GM19372 (cell line): ENCODE measurements around the gene ADAMTS9.
A peak's percentile ranks its signal among the peaks of the same experiment; 100 is the strongest.

ENCODE experiments used
- ATAC-seq: cut with Tn5 transposase; IDR thresholded peaks from one replicate; pipeline ENCODE4 v1.9.1; 2021; ENCODE audit warnings: mild to moderate bottlenecking, low read depth, moderate library complexity; ENCODE audit not compliant: unreplicated experiment

ADAMTS9 gene

DNA sequence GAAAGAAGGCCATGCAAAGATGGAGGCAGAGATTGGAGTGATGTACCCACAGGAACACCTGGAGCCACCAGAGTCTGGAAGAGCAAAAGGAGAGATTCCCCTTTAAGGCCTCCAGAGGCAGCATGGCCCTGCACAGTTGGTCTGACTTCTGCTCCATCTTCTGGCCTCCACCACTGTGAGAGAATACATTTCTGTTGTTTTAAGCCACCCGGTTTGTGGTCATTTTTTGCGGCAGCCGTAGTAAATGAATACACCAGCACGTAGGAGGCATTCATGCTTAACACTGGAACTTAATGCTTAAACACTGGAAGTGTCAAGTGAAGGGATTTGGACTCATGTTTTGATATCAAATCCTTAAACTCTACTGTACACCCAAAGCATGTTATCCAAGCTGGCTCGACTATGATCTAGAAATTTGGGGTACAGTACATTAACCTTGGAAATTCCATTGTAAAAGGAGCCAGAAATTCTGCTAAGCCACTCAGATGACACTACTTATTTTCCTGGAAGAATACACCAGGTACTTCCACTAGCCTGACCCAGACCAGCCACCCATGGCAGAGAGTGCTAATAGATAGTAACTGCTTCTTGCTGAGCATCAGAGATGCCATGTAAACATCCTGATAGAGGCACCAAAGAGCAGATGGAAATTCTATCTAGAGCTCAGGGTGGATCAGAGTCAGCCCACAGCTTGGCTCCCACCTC lies 190.9 kb downstream of the ADAMTS9 start:
- no peak for ATAC-seq

DNA sequence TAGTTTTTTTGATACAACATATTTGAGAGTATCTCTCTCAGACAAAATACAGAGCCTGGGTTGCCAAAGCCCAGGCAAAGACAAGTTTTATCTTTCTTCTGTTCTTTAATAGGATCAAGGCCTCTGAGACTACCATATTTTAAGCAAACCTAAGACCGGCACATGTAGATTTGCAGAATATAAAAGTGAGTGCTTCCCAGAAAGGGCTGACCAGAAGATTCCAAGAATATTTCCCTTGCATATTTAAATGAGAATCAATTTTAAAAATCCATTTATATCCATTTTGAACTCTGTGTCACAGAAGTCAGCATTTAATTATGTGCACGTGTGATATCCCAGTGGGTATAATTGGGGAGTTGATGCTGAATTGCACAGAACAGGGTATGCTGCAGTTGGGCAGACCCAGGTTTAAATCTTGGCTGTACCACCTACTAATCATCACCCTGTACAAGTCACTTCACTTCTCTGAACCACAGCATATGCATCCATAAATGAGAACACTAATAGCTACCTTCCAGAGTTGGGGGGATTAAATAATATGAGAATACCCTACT lies 191.9 kb downstream of the ADAMTS9 start:
- no peak for ATAC-seq

DNA sequence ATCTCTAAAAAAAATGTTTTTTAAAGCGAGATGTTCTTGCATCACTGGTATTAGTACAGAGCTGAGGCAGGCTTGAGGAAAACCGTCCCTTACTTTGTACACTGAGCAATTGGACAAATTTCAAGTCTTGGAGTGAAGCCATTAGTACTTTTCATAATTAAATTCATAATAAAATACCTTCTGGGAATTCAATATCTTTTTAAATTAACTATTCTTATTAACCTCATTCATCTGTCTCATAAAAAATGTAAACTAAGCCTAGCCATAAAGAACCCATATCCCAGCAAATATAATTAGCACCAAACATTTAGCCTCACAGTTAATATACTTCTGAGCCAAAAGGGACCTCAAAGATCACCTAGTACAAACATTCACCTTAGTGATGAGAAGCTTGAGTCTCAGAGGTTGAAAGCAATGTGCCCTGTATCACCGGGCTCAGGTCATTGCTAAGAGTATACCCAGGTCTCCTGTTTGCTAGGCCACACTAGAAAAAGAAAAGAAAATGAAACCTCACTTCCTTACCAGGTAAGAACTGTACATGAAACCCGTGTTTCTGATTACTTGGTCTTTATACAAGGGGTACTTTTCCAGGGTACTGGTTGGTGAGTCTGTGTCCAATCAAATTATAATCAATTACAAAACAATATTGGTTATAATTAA lies 192.5 kb downstream of the ADAMTS9 start:
- no peak for ATAC-seq

DNA sequence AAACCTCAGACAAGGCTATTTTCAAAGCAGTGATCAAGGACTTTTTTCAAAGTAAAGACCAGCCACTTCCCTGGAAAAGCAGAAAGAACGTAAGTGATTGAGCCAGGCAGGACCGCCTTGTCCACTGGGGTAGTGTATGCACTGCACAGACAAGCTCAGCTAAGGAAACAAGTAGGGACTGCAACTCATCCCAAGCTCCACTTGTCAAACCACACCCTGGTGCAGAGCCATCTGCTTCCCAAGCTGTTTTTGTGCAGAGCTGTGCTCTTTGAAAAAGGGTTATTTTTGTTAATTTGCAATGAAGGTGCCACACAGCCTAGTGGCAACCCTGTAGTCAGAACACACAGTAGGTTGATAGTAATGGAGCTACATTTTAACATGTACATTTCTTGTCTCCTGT lies 193.3 kb downstream of the ADAMTS9 start:
- ATAC-seq, result no peak

DNA sequence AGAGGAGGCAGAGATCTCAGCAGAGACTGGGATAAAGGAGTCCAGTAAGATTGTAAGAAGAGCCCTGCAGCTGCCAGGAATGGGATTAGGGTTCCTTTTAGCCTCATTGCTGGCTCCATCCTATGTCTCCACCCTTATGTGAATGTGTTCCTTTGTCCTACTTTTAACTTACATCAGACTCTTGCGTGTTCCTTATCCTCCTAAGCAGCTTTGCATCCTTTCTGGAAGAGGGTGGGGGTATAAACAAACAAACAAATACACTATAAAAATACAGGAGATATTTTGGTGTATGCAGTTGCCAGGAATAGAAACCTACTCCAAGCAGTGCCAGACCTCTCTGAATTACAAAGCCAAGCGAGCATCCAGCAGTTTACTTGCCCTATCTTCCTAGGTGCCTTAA lies 194.7 kb downstream of the ADAMTS9 start:
- ATAC-seq, result no peak

DNA sequence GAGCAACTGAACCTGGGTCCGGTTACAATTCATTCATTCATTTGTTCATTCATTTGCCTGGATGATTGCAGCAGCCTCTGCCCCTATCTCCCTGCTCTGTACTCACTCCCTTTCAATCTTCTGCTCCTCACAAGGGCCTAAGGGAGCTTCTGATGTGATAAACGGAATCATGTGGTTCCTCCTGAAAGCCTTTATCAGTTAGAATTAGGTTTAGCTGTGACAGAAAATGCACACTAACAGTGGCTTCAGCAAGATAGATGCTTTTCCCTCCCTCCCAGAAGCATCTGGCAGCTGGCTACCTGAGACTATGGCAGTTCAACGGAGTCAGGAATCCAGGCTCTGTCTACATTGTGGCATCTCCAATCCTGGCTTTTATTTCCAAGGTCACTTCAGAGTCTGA lies 196.0 kb downstream of the ADAMTS9 start:
- ATAC-seq, result no peak

DNA sequence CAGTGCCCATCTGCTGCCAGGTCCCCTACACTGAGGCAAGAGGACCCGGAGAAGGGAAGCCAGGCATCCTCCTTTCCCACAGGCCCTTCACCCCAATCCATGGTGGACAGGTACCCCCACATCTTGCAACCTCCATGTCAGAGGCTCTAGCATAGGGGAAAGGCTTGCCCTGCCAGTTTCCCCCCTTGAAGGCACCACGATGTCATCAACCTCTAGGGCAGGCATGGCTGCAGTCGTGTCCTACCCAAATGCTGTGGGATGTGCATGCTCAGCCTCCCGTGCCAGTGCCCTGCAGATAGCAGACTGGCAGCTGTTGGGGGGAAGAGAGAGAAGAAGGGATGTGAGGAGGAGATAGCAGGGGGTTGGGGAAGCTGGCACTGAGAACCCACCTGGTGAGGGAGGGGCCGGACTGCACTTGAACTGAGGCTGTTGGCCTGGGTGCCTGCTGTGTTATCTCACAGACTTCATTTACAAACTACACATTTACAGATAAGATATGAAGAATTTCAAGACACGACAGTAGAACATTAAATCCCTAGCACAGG lies 197.5 kb downstream of the ADAMTS9 start:
- ATAC-seq, result no peak

DNA sequence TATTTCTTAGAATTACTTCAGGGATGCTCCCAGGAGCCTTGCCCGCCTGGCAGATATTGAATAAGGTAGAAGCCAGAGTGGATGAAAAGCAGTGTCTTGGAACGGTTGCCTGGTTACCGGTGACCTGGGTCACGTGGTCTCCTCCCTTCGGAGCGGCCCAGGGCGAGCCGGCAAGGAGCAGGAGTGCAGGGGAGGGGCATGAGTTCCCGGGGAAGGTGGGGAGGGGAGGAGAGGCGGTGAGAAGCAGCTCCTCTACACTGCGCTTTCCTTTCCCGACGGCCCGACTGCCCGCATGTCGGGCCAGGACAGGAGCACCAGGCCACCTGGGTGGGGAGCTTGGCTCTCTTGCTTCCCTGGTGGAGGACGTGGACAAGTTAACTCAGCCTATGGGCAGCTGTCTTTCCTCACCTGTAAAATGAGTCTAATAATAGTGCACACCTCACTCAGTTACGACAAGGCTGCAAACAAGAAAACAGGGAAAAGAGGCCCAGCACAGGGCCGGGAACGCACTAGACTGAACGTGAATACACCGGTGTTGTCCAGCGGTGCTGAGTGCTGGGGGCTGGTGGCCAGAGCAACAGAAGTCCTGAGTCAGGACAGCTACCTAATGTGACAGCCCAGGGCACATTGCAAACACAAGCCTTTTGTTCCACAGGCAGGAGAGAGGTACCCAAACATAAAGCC lies 198.3 kb downstream of the ADAMTS9 start:
- ATAC-seq, result no peak

DNA sequence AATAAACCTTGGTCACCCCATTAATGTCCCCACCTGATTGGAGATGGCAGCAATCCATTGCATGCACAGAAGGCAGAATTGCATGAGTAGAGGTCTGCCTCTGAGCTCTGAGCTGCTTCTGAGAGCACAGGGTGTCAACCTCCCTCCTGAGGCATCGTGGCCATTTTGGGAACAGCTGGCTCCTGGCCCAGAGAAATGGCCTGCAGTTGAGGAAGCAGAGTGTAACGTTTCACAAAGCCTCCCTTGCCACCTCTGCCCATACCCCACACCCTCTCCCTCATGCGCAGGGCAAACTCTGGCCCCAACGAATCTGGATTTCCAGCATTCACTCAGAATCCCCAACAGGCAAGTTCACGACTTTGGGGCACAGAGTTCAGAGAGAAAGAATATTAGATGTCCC lies 198.9 kb downstream of the ADAMTS9 start:
- ATAC-seq, result no peak

DNA sequence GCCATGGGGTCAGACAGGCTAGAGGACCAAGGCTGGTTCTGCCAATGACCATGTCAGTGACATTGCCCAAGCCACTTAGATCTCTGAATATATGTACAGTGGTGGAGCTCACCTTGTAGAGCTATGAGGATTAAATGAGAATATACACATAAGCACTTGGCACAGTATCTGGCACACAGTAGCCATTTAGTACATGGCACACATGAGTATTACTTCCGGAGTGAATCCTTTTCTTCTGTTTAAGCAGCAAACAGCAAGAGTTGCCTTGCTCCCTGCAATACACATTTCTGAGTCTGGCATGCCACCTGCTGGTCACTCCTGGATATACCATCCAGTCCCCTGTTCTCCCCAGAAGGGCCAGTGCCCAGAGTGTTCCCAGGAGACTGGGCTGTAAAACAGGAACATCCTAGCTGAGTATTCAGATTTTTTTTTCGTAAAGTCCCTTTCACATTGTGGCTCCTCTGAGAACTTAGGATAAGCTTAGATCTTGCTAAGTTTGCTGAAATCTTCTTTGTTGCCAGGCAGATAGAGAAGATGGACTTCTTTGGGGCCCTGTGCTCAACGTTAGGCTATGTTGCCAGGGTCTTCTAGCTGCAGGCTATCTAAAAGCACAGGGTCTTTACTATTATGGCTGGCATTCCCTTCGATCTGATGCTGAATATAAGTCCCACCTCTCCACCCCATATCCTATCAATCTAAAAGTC lies 203.4 kb downstream of the ADAMTS9 start:
- ATAC-seq, result peak; percentile 96

DNA sequence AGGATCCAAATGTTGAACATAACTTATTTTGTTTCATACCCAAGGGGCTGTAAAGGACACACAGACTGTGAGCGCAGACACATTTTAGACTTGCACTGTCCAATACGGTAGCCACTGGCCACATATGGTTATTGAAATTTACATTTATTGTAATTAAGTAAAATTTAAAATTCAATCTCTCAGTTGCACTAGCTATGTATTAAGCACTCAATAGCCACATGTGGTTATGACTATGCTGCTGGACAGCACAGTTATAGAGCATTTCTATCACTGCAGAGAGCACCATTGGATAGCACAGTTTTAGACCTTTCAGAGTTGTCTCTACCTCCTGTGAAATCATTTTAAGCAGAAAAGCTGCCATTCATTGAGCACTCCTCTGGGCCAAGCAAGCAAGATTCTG lies 204.3 kb downstream of the ADAMTS9 start:
- ATAC-seq, result no peak

DNA sequence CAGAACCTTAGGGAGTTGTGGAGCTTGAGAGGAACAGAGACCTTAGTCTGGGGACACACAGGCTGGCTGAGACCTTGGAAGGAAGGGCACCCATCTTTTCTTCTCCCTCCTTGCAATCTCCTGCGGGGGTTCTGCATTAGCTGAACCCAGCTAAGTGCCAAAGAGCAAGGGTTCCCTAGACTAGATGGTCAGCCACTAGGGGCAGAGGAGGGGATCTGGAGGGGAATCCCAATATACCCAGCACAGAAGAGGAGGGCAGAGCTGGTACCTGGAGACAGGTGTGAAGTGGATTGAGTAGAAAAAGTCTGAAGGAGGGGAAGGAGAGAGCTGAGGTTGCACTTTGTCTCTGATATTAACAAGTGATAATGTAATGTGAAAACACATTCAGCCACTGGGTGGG lies 212.8 kb downstream of the ADAMTS9 start:
- ATAC-seq, result no peak

DNA sequence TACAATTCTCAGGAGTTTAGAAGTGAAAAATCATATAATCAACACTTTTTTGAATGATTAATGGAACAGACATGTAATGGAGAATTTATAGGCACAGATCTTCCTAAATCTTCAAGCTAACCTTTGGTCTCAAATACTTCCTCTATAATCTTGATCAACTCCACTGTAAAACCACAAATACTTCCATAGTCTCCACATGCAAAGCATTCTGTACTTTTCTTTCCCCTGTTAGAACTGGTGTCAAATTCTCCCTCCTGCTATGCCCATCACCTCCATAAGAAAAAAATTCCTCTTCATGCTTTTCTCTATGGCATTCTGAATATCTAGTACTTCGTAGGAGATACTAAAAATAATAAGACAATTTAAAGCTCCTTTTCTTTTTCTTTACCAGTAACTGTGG lies 214.3 kb downstream of the ADAMTS9 start:
- no peak for ATAC-seq

DNA sequence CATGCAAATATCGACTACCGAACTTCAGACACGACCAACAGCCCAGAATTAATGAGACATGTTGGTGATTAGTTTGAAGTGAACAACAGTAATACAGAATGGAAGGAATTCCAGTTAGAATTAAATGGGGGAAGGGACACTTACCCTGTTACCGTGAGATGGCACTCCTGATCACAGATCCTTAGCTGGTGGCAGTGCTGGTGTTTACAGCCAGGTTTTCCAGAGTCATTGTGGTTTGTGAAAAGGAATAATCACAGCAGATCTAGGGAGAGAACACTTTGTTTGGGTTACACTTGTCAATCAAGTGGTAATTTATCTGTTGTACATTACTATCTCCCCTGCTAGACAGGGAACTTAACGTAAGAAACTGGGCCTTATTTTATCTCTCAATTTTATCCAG lies 217.4 kb downstream of the ADAMTS9 start:
- ATAC-seq, result no peak

DNA sequence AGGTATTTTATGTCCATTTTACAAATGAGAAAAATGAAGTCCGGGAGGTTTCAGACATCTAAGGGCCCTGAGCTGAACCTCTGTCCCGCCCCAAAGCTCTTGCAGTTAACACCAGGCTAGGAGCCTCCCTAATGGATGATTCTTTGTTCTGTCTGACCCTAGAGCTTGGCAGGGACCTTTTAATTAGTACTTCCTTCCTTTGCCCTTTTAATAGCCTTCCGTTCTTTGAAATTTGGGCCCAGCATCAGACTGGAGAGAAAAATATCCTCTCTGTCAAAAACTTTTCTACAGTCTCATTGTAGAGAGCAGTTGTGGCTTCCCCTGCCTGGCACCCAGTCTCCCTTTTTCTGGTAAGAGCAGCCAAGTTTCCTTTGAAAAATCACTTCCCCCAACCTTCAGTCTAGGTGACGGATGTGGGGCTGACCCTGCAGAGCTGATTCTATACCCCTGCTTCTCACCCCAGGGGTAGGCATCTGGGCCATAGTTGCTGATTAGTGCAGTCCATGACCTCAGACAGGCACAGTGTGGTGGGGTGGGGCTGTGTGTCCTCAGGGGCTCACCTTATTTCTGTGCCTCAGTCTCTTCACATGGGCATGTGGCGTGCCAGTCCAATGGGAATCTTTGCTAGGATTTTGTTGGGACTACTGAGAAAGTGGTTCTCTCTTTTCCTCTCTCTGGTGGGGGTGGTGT lies 220.4 kb downstream of the ADAMTS9 start:
- ATAC-seq, result no peak
